Transverse colon (tissue), 4 donors: ENCODE data around the gene LRP1B.

Source experiments
- EP300 ChIP-seq: sonication (generic); formaldehyde crosslinking; IDR thresholded peaks from one replicate; pipeline ENCODE4 v1.6.1; 2017; ENCODE audit warnings: antibody characterized with exemption, low read depth
- POLR2A ChIP-seq: fragments of 450-650 bp; IDR thresholded peaks from one replicate; pipeline ENCODE4 v1.6.1; 2016; ENCODE audit warnings: antibody characterized with exemption, mild to moderate bottlenecking, moderate library complexity
- POLR2AphosphoS5 ChIP-seq, 3 donors: sonication (generic); formaldehyde crosslinking; IDR thresholded peaks; one replicate each; pipeline ENCODE4 v1.6.1; 2016; ENCODE audit warnings: antibody characterized with exemption in 3 of 3
- TF ChIP-seq, protein P1 (sequence below), 5 experiments: fragments of 200-600 bp in 3 of 5; fragments of 450-650 bp in 2 of 5; sonication (generic) in 3 of 5; IDR thresholded peaks; 1 replicate in 2 of 5; 2 replicates in 3 of 5; pipeline ENCODE4 v1.5.1; 2016 to 2017; ENCODE audit warnings: antibody characterized with exemption in 5 of 5, inconsistent platforms in 3 of 5, mild to moderate bottlenecking in 2 of 5, moderate library complexity in 1 of 5

- TF ChIP-seq POLR2A (no peak), EP300 (no peak), POLR2AphosphoS5 (IDR thresholded peaks at IDR 0.05) (no peak)
- TF ChIP-seq, protein P1, sequence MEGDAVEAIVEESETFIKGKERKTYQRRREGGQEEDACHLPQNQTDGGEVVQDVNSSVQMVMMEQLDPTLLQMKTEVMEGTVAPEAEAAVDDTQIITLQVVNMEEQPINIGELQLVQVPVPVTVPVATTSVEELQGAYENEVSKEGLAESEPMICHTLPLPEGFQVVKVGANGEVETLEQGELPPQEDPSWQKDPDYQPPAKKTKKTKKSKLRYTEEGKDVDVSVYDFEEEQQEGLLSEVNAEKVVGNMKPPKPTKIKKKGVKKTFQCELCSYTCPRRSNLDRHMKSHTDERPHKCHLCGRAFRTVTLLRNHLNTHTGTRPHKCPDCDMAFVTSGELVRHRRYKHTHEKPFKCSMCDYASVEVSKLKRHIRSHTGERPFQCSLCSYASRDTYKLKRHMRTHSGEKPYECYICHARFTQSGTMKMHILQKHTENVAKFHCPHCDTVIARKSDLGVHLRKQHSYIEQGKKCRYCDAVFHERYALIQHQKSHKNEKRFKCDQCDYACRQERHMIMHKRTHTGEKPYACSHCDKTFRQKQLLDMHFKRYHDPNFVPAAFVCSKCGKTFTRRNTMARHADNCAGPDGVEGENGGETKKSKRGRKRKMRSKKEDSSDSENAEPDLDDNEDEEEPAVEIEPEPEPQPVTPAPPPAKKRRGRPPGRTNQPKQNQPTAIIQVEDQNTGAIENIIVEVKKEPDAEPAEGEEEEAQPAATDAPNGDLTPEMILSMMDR (IDR thresholded peaks at IDR 0.05) = no peak
Observed at GRCh38 chr2:141791521-141791920, 339.3 kb downstream of the LRP1B start.
